ENCODE results near the gene CCDC57. TPM values are rescaled to one million over a fixed set of nuclear protein-coding genes. Genes with fewer than 3 reads are reported as not detected.

Gene CCDC57
- total and polyA plus RNA-seq, 8 donors = 19.6 to 176 (median 25.4) TPM

GRCh38 chr17:82200743-82201497 lies 11.7 kb downstream of the CCDC57 start:
- DNase-seq = no peak
- no peak overlapping the region for H3K4me3 ChIP-seq
- intact Hi-C loops (cut with DNase I) = loop anchor here in 1 of 3 donors (10.0 kb wide), 1 partner anchor 124 kb away; no protein-coding TSS in a partner anchor
- no peak overlapping the region for H3K27ac ChIP-seq
- peaks cover 0 to 26% (median 0%) of the 10 kb centered on the region in 3 donors for H3K36me3 ChIP-seq
- WGBS, 2 donors = 90 to 91% methylated on average over 13 of the region's 13 CpGs
- H3K4me1 ChIP-seq = peaks cover 0 to 5% (median 0%) of the 10 kb centered on the region in 3 donors
- no peak for FAIRE-seq
- ATAC-seq = peak in 1 of 4 donors; percentile 13
- H3K27me3 ChIP-seq = no peaks in the 10 kb centered on the region
- TF ChIP-seq, protein P1, sequence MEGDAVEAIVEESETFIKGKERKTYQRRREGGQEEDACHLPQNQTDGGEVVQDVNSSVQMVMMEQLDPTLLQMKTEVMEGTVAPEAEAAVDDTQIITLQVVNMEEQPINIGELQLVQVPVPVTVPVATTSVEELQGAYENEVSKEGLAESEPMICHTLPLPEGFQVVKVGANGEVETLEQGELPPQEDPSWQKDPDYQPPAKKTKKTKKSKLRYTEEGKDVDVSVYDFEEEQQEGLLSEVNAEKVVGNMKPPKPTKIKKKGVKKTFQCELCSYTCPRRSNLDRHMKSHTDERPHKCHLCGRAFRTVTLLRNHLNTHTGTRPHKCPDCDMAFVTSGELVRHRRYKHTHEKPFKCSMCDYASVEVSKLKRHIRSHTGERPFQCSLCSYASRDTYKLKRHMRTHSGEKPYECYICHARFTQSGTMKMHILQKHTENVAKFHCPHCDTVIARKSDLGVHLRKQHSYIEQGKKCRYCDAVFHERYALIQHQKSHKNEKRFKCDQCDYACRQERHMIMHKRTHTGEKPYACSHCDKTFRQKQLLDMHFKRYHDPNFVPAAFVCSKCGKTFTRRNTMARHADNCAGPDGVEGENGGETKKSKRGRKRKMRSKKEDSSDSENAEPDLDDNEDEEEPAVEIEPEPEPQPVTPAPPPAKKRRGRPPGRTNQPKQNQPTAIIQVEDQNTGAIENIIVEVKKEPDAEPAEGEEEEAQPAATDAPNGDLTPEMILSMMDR (IDR thresholded peaks at IDR 0.05) = no peak
- no peaks in the 10 kb centered on the region for H3K9me3 ChIP-seq

GRCh38 chr17:82200135-82200534 lies 12.5 kb downstream of the CCDC57 start:
- no peaks in the 10 kb centered on the region for H3K9me3 ChIP-seq
- DNase-seq (no peak), FAIRE-seq (no peak), ATAC-seq (no peak)
- no peak overlapping the region for H3K4me3 ChIP-seq
- WGBS, 2 donors = 88% methylated on average over 17 of the region's 17 CpGs
- TF ChIP-seq, protein P1 (IDR thresholded peaks at IDR 0.05) = no peak
- H3K4me1 ChIP-seq = no peaks in the 10 kb centered on the region
- intact Hi-C loops (cut with DNase I) = loop anchor here in 1 of 3 donors (10.0 kb wide), 1 partner anchor 125 kb away; no protein-coding TSS in a partner anchor
- H3K27me3 ChIP-seq = no peaks in the 10 kb centered on the region
- peaks cover 0 to 32% (median 0%) of the 10 kb centered on the region in 3 donors for H3K36me3 ChIP-seq
- H3K27ac ChIP-seq = no peak overlapping the region

GRCh38 chr17:82199496-82199895 lies 13.1 kb downstream of the CCDC57 start:
- no peaks in the 10 kb centered on the region for H3K9me3 ChIP-seq
- ATAC-seq (no peak), FAIRE-seq (no peak), DNase-seq (no peak)
- no peaks in the 10 kb centered on the region for H3K27me3 ChIP-seq
- H3K27ac ChIP-seq = no peak overlapping the region
- no peak overlapping the region for H3K4me3 ChIP-seq
- H3K4me1 ChIP-seq = no peaks in the 10 kb centered on the region
- 90 to 92% methylated on average over 12 of the region's 12 CpGs for WGBS, 2 donors
- TF ChIP-seq, protein P1 (IDR thresholded peaks at IDR 0.05) = no peak
- peaks cover 0 to 38% (median 4%) of the 10 kb centered on the region in 3 donors for H3K36me3 ChIP-seq
- intact Hi-C loops (cut with DNase I) = no loop called here

GRCh38 chr17:82198092-82198491 lies 14.6 kb downstream of the CCDC57 start:
- TF ChIP-seq, protein P1 (IDR thresholded peaks at IDR 0.05) = no peak
- intact Hi-C loops (cut with DNase I) = no loop called here
- Histone ChIP-seq H3K36me3 (peaks cover 0 to 45% (median 5%) of the 10 kb centered on the region in 3 donors), H3K4me3 (no peak overlapping the region), H3K9me3 (no peaks in the 10 kb centered on the region), H3K27me3 (no peaks in the 10 kb centered on the region), H3K27ac (no peak overlapping the region), H3K4me1 (no peaks in the 10 kb centered on the region)
- FAIRE-seq (no peak), ATAC-seq (no peak), DNase-seq (no peak)
- 87 to 94% methylated on average over 4 of the region's 4 CpGs for WGBS, 2 donors
